ENCODE measurements around the gene IL1F10. TPM values are rescaled to one million over a fixed set of nuclear protein-coding genes. Genes with fewer than 3 reads are reported as not detected.

Gene IL1F10
- total RNA-seq, 4 donors from 2014 or later = 0.53 TPM; not detected in 3

DNA sequence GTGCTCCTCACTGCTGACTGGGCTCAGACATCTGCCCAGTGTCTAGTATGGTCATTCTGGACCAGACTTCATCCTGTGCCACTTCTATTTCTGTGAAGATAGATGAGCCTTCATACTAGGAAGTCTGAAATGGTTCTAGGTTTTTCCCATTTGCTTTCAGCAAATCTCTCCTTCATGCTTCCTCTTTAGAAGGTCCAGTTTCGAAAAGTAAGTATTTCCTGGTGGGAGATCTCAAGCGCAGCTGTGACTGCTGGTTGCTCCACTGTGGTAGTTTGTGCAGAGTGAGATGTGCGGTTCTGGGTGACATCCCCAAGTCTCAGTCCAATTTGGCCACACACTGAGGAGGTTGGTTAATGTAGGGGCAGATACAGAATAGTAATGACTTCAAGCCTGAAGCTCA, 29.5 kb upstream of the IL1F10 start:
- Histone ChIP-seq H3K4me1 (no peaks in the 10 kb centered on the region), H3K9me3 (no peaks in the 10 kb centered on the region), H3K27ac (no peak overlapping the region), H3K27me3 (no peaks in the 10 kb centered on the region), H3K36me3 (no peaks in the 10 kb centered on the region), H3K4me3 (no peak overlapping the region)
- 74 to 76% methylated on average over 2 to 3 of the region's 3 CpGs for WGBS, 2 donors
- DNase-seq = no peak
- TF ChIP-seq, protein P1, sequence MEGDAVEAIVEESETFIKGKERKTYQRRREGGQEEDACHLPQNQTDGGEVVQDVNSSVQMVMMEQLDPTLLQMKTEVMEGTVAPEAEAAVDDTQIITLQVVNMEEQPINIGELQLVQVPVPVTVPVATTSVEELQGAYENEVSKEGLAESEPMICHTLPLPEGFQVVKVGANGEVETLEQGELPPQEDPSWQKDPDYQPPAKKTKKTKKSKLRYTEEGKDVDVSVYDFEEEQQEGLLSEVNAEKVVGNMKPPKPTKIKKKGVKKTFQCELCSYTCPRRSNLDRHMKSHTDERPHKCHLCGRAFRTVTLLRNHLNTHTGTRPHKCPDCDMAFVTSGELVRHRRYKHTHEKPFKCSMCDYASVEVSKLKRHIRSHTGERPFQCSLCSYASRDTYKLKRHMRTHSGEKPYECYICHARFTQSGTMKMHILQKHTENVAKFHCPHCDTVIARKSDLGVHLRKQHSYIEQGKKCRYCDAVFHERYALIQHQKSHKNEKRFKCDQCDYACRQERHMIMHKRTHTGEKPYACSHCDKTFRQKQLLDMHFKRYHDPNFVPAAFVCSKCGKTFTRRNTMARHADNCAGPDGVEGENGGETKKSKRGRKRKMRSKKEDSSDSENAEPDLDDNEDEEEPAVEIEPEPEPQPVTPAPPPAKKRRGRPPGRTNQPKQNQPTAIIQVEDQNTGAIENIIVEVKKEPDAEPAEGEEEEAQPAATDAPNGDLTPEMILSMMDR (IDR thresholded peaks at IDR 0.05) = no peak
- no peak for TF ChIP-seq POLR2A (IDR thresholded peaks at IDR 0.05)
- intact Hi-C loops (cut with DNase I) = no loop called here

GRCh38 chr2:113039158-113039557, 28.6 kb upstream of the IL1F10 start:
- no peaks in the 10 kb centered on the region for H3K27me3 ChIP-seq
- WGBS, 2 donors = 78 to 81% methylated on average over 2 of the region's 2 CpGs

DNA sequence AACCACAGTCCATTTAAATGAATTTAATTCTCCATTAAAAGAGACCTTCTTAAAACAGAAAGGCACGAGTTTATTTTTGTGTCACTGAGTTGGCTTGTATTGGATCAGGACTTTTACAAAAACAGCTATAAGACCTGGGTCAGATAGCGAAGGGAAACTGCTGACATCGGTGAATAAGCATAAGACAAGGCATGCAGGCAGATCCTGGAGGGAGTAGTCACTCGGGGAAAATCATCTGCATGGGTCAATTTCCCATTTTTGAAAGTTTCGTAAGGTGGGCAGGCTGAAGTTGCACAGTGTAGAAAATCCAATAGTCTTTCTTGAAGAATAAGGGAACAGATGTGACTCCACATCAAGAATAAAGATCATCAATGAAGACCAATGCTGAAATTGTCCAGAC, 28.1 kb upstream of the IL1F10 start:
- H3K36me3 ChIP-seq = no peaks in the 10 kb centered on the region
- no peaks in the 10 kb centered on the region for H3K4me1 ChIP-seq
- TF ChIP-seq POLR2A (IDR thresholded peaks at IDR 0.05) = no peak
- TF ChIP-seq, protein P1 (IDR thresholded peaks at IDR 0.05) = no peak
- no peak for DNase-seq
- no peaks in the 10 kb centered on the region for H3K9me3 ChIP-seq
- H3K27ac ChIP-seq = no peak overlapping the region
- no peak overlapping the region for H3K4me3 ChIP-seq
- 42 to 65% methylated on average over 5 of the region's 5 CpGs for WGBS, 2 donors
- no peaks in the 10 kb centered on the region for H3K27me3 ChIP-seq
- intact Hi-C loops (cut with DNase I) = no loop called here

More at GRCh38 chr2:113039158-113039557, 28.6 kb upstream of the IL1F10 start:
- Histone ChIP-seq H3K36me3 (no peaks in the 10 kb centered on the region), H3K4me1 (no peaks in the 10 kb centered on the region), H3K27ac (no peak overlapping the region), H3K9me3 (no peaks in the 10 kb centered on the region), H3K4me3 (no peak overlapping the region)
- no peak for TF ChIP-seq POLR2A (IDR thresholded peaks at IDR 0.05)
- TF ChIP-seq, protein P1 (IDR thresholded peaks at IDR 0.05) = no peak
- DNase-seq = no peak
- intact Hi-C loops (cut with DNase I) = no loop called here

DNA sequence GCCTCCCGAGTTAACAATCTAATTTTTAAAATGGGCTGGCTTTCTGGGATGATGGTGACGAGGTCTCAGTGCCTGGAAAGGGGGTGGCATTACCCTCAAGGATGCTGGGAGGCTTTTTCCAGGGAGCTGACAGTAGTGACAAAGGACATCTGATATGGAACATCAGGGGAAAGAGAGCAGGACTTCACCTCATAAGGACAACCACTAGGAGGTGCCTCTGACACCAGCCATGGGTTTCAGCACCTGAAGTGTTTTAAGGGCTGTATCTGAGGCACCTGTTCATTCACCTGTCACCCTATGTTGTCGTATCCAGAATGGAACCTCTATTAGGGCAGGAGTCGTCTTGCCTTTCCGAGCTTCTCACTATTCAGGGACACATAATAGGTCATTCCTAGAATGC, 25.9 kb upstream of the IL1F10 start:
- Histone ChIP-seq H3K27me3 (no peaks in the 10 kb centered on the region), H3K9me3 (no peaks in the 10 kb centered on the region), H3K4me1 (no peaks in the 10 kb centered on the region), H3K36me3 (no peaks in the 10 kb centered on the region), H3K4me3 (no peak overlapping the region), H3K27ac (no peak overlapping the region)
- no peak for DNase-seq
- intact Hi-C loops (cut with DNase I) = no loop called here
- TF ChIP-seq, protein P1 (IDR thresholded peaks at IDR 0.05) = peak in 2 of 6 experiments; percentile 26 to 53
- TF ChIP-seq POLR2A (IDR thresholded peaks at IDR 0.05) = no peak
- 58% methylated on average over 5 of the region's 5 CpGs for WGBS, 2 donors

GRCh38 chr2:113046465-113046864, 21.3 kb upstream of the IL1F10 start:
- no peak overlapping the region for H3K4me3 ChIP-seq
- intact Hi-C loops (cut with DNase I) = no loop called here
- WGBS, 2 donors = 85 to 87% methylated on average over 5 of the region's 5 CpGs
- TF ChIP-seq POLR2A (IDR thresholded peaks at IDR 0.05) = no peak
- TF ChIP-seq, protein P1 (IDR thresholded peaks at IDR 0.05) = no peak
- no peak overlapping the region for H3K27ac ChIP-seq
- H3K4me1 ChIP-seq = no peaks in the 10 kb centered on the region
- no peaks in the 10 kb centered on the region for H3K36me3 ChIP-seq
- peaks cover 0 to 3% (median 0%) of the 10 kb centered on the region in 3 donors for H3K9me3 ChIP-seq
- no peaks in the 10 kb centered on the region for H3K27me3 ChIP-seq
- no peak for DNase-seq

Data from esophagus squamous epithelium (tissue), 5 donors.